Measurements from ENCODE around the gene CLEC11A.

DNA sequence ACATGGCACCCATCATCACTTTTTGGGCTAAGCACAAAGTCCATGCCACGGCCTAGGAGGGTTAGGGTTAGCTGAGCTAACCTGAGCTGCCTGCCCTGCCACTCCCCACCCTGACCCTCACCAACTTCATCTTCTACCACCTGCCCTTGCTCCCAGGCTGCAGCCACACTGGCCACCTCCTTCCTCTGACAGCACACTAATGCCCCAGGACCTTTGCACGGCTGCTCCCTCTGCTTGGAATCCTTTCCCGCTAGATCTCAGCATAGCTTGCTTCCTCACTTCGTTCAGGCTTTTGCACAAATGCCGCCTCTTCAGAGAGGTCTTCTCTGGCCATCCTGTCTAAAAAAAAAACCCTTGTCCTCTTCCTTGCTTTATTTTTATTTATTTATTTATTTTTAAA lies 16.8 kb upstream of the CLEC11A start:
- TF ChIP-seq, protein P1, sequence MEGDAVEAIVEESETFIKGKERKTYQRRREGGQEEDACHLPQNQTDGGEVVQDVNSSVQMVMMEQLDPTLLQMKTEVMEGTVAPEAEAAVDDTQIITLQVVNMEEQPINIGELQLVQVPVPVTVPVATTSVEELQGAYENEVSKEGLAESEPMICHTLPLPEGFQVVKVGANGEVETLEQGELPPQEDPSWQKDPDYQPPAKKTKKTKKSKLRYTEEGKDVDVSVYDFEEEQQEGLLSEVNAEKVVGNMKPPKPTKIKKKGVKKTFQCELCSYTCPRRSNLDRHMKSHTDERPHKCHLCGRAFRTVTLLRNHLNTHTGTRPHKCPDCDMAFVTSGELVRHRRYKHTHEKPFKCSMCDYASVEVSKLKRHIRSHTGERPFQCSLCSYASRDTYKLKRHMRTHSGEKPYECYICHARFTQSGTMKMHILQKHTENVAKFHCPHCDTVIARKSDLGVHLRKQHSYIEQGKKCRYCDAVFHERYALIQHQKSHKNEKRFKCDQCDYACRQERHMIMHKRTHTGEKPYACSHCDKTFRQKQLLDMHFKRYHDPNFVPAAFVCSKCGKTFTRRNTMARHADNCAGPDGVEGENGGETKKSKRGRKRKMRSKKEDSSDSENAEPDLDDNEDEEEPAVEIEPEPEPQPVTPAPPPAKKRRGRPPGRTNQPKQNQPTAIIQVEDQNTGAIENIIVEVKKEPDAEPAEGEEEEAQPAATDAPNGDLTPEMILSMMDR (conservative IDR thresholded peaks at IDR 0.05; ENCODE audit: low read length): no peak
- no peak for TF ChIP-seq EZH2phosphoT487 (IDR thresholded peaks at IDR 0.05; ENCODE audit: borderline replicate concordance)
